ENCODE measurements around the gene ATXN7L1. TPM values are rescaled to one million over a fixed set of nuclear protein-coding genes. Genes with fewer than 3 reads are reported as not detected.
A peak's percentile ranks its signal among the peaks of the same experiment; 100 is the strongest.

ATXN7L1 gene
- total RNA-seq, 1 experiment from 2014 or later, result 29.9 TPM

GRCh38 chr7:105857009-105857952 lies 19.1 kb downstream of the ATXN7L1 start:
- ChIA-PET POLR2A (ENCODE audit: low non-redundant PET) (no interaction called here), CTCF (no interaction called here)
- no peak overlapping the region for H3K4me3 ChIP-seq (ENCODE audit: low read depth, low read length, poor library complexity, severe bottlenecking)
- TF ChIP-seq CTCF (conservative IDR thresholded peaks at IDR 0.05; ENCODE audit: low read depth, low read length), result no peak
- no peak for TF ChIP-seq EZH2 (IDR thresholded peaks at IDR 0.05; ENCODE audit: borderline replicate concordance, low read depth, low read length, poor library complexity, severe bottlenecking)
- H3K36me3 ChIP-seq (ENCODE audit: insufficient read depth, low read length, poor library complexity, severe bottlenecking), result no peaks in the 10 kb centered on the region
- no peak for DNase-seq (ENCODE audit: low spot score)
- BruUV-seq (replicated peaks), result no TSS peak
- peaks cover 23% of the 10 kb centered on the region for H3K4me1 ChIP-seq (ENCODE audit: insufficient read depth, low read length, poor library complexity, severe bottlenecking)
- H3K27me3 ChIP-seq (replicated peaks; ENCODE audit: insufficient read depth, low read depth, low read length, poor library complexity), result no peaks in the 10 kb centered on the region
- no peaks in the 10 kb centered on the region for H3K9me3 ChIP-seq (ENCODE audit: low read depth, low read length, poor library complexity, severe bottlenecking)
- H3K27ac ChIP-seq (ENCODE audit: low read depth, low read length, poor library complexity, severe bottlenecking), result no peak overlapping the region
- intact Hi-C loops (cut with micrococcal nuclease; ENCODE audit: unreplicated experiment), result no loop called here

DNA sequence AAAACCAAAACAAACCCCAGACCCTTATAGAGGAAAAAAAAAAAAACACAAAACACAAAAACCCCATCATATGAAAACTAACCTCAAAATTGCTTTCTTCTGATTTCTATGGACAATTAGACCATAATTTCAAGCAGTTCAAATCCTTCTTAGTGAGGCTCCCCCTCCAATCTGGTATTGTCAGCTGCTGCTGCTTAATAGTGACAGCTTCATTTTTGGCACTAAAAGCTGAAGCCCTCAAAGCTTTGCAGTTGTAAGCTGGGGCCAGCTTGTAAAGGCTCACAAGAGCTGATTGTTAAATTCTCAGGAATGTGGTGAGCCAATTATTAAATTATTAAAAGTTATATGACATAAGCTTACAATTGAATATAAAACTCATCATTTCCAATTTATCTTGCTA lies 21.9 kb downstream of the ATXN7L1 start:
- no TSS peak for BruUV-seq (replicated peaks)
- H3K9me3 ChIP-seq (ENCODE audit: low read depth, low read length, poor library complexity, severe bottlenecking), result no peaks in the 10 kb centered on the region

GRCh38 chr7:105853931-105854419 lies 22.4 kb downstream of the ATXN7L1 start:
- H3K27me3 ChIP-seq (replicated peaks; ENCODE audit: insufficient read depth, low read depth, low read length, poor library complexity), result no peaks in the 10 kb centered on the region
- TF ChIP-seq CTCF (conservative IDR thresholded peaks at IDR 0.05; ENCODE audit: low read depth, low read length), result peak; percentile 35
- TF ChIP-seq EZH2 (IDR thresholded peaks at IDR 0.05; ENCODE audit: borderline replicate concordance, low read depth, low read length, poor library complexity, severe bottlenecking), result no peak
- no peaks in the 10 kb centered on the region for H3K9me3 ChIP-seq (ENCODE audit: low read depth, low read length, poor library complexity, severe bottlenecking)
- DNase-seq (ENCODE audit: low spot score), result peak; percentile 83
- POLR2A ChIA-PET (ENCODE audit: low non-redundant PET), result interaction anchor here (0.6 kb wide), 1 partner anchor 591 kb away, joined by 5 read pairs; no protein-coding TSS in a partner anchor
- peaks cover 31% of the 10 kb centered on the region for H3K4me1 ChIP-seq (ENCODE audit: insufficient read depth, low read length, poor library complexity, severe bottlenecking)
- no TSS peak for BruUV-seq (replicated peaks)
- H3K27ac ChIP-seq (ENCODE audit: low read depth, low read length, poor library complexity, severe bottlenecking), result peak overlapping the region; percentile 44
- no peak overlapping the region for H3K4me3 ChIP-seq (ENCODE audit: low read depth, low read length, poor library complexity, severe bottlenecking)
- intact Hi-C loops (cut with micrococcal nuclease; ENCODE audit: unreplicated experiment), result no loop called here
- CTCF ChIA-PET, result interaction anchor here (0.7 kb wide), 1 partner anchor 84 kb away, joined by 3 read pairs; no protein-coding TSS in a partner anchor
- no peaks in the 10 kb centered on the region for H3K36me3 ChIP-seq (ENCODE audit: insufficient read depth, low read length, poor library complexity, severe bottlenecking)

More for the DNA sequence above, 21.9 kb downstream of the ATXN7L1 start:
- peak overlapping the region; percentile 44 for H3K27ac ChIP-seq (ENCODE audit: low read depth, low read length, poor library complexity, severe bottlenecking)
- H3K4me1 ChIP-seq (ENCODE audit: insufficient read depth, low read length, poor library complexity, severe bottlenecking), result peaks cover 31% of the 10 kb centered on the region
- TF ChIP-seq CTCF (conservative IDR thresholded peaks at IDR 0.05; ENCODE audit: low read depth, low read length) (no peak; the same call in 1 of the 2 replicates), EZH2 (IDR thresholded peaks at IDR 0.05; ENCODE audit: borderline replicate concordance, low read depth, low read length, poor library complexity, severe bottlenecking) (no peak)
- CTCF ChIA-PET, result interaction anchor here (0.7 kb wide), 1 partner anchor 84 kb away, joined by 3 read pairs; no protein-coding TSS in a partner anchor
- POLR2A ChIA-PET (ENCODE audit: low non-redundant PET), result interaction anchor here (0.5 to 0.6 kb wide), 2 partner anchors 34 to 590 kb away, joined by 5 read pairs; no protein-coding TSS in a partner anchor
- intact Hi-C loops (cut with micrococcal nuclease; ENCODE audit: unreplicated experiment), result no loop called here
- H3K4me3 ChIP-seq (ENCODE audit: low read depth, low read length, poor library complexity, severe bottlenecking), result no peak overlapping the region
- H3K27me3 ChIP-seq (replicated peaks; ENCODE audit: insufficient read depth, low read depth, low read length, poor library complexity), result no peaks in the 10 kb centered on the region
- no peaks in the 10 kb centered on the region for H3K36me3 ChIP-seq (ENCODE audit: insufficient read depth, low read length, poor library complexity, severe bottlenecking)
- DNase-seq (ENCODE audit: low spot score), result peak; percentile 41
